Measurements from ENCODE around the gene GYG1. TPM values are rescaled to one million over a fixed set of nuclear protein-coding genes. Genes with fewer than 3 reads are reported as not detected.

Gene GYG1
- total RNA-seq, 1 donor from 2014 or later, result 44.8 TPM

GRCh38 chr3:148950806-148951205 lies 40.5 kb upstream of the GYG1 start:
- H3K27ac Mint-ChIP-seq (ENCODE audit: unreplicated experiment), result no peak overlapping the region
- no peaks in the 10 kb centered on the region for H3K27me3 Mint-ChIP-seq (ENCODE audit: unreplicated experiment)
- H3K36me3 Mint-ChIP-seq (ENCODE audit: low read depth, unreplicated experiment), result no peaks in the 10 kb centered on the region

GRCh38 chr3:148951599-148952361 lies 39.6 kb upstream of the GYG1 start:
- Mint-ChIP-seq H3K27ac (ENCODE audit: unreplicated experiment) (no peak overlapping the region), H3K27me3 (ENCODE audit: unreplicated experiment) (no peaks in the 10 kb centered on the region), H3K9me3 (ENCODE audit: unreplicated experiment) (no peaks in the 10 kb centered on the region), H3K4me3 (ENCODE audit: unreplicated experiment) (no peak overlapping the region), H3K36me3 (ENCODE audit: low read depth, unreplicated experiment) (no peaks in the 10 kb centered on the region), H3K4me1 (ENCODE audit: unreplicated experiment) (peaks cover 7% of the 10 kb centered on the region)
- TF ChIP-seq CTCF (IDR thresholded peaks at IDR 0.05; ENCODE audit: unreplicated experiment), result no peak
- DNase-seq (ENCODE audit: low spot score), result no peak

More at GRCh38 chr3:148950806-148951205, 40.5 kb upstream of the GYG1 start:
- no peak for TF ChIP-seq CTCF (IDR thresholded peaks at IDR 0.05; ENCODE audit: unreplicated experiment)
- Mint-ChIP-seq H3K4me3 (ENCODE audit: unreplicated experiment) (no peak overlapping the region), H3K4me1 (ENCODE audit: unreplicated experiment) (peaks cover 5% of the 10 kb centered on the region), H3K9me3 (ENCODE audit: unreplicated experiment) (no peaks in the 10 kb centered on the region)
- no peak for DNase-seq (ENCODE audit: low spot score)

DNA sequence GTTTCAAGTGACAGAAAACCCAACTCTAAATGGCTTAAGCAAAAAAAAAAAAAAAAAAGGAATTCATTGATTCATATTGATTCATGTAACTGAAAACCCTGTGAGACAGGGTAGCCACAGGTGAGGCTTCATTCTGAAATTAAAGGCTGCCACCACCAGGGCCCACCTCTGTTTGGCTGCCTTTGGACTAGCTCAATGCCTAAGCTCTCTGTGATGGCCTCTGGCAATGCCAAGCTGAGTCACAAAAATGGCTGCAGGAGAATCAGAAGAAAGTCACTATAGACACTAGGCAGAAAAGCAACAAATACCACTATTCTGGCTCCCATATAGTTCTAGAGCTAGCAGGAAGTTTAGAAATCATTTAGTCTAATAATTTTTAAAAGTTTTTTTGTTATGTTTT lies 38.2 kb upstream of the GYG1 start:
- Mint-ChIP-seq H3K27ac (ENCODE audit: unreplicated experiment) (no peak overlapping the region), H3K27me3 (ENCODE audit: unreplicated experiment) (peaks cover 4% of the 10 kb centered on the region), H3K9me3 (ENCODE audit: unreplicated experiment) (no peaks in the 10 kb centered on the region), H3K4me1 (ENCODE audit: unreplicated experiment) (peaks cover 16% of the 10 kb centered on the region), H3K4me3 (ENCODE audit: unreplicated experiment) (no peak overlapping the region), H3K36me3 (ENCODE audit: low read depth, unreplicated experiment) (no peaks in the 10 kb centered on the region)
- no peak for TF ChIP-seq CTCF (IDR thresholded peaks at IDR 0.05; ENCODE audit: unreplicated experiment)
- DNase-seq (ENCODE audit: low spot score), result no peak

DNA sequence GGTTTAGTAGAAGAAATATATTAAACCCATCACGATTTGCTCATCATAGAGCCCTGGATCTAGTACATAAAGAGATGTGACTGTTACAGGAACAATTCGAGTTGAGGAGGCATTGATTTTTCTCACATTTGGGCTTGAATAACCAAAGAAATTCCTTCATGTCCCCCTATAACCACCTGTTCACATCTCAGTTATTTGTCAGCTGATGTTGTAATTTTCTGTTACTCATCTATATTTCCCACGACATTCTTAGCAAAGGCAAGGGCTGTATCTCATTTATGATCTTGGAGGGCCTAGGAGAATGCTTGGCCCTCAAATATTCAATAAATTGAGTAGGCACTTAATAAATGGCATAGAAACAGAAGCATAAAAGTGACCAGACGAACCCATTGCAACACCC lies 36.4 kb upstream of the GYG1 start:
- no peaks in the 10 kb centered on the region for H3K36me3 Mint-ChIP-seq (ENCODE audit: low read depth, unreplicated experiment)
- no peaks in the 10 kb centered on the region for H3K9me3 Mint-ChIP-seq (ENCODE audit: unreplicated experiment)
- no peak for TF ChIP-seq CTCF (IDR thresholded peaks at IDR 0.05; ENCODE audit: unreplicated experiment)
- no peak overlapping the region for H3K27ac Mint-ChIP-seq (ENCODE audit: unreplicated experiment)
- no peak for DNase-seq (ENCODE audit: low spot score)
- no peak overlapping the region for H3K4me3 Mint-ChIP-seq (ENCODE audit: unreplicated experiment)
- H3K4me1 Mint-ChIP-seq (ENCODE audit: unreplicated experiment), result peaks cover 16% of the 10 kb centered on the region
- H3K27me3 Mint-ChIP-seq (ENCODE audit: unreplicated experiment), result peaks cover 10% of the 10 kb centered on the region

DNA sequence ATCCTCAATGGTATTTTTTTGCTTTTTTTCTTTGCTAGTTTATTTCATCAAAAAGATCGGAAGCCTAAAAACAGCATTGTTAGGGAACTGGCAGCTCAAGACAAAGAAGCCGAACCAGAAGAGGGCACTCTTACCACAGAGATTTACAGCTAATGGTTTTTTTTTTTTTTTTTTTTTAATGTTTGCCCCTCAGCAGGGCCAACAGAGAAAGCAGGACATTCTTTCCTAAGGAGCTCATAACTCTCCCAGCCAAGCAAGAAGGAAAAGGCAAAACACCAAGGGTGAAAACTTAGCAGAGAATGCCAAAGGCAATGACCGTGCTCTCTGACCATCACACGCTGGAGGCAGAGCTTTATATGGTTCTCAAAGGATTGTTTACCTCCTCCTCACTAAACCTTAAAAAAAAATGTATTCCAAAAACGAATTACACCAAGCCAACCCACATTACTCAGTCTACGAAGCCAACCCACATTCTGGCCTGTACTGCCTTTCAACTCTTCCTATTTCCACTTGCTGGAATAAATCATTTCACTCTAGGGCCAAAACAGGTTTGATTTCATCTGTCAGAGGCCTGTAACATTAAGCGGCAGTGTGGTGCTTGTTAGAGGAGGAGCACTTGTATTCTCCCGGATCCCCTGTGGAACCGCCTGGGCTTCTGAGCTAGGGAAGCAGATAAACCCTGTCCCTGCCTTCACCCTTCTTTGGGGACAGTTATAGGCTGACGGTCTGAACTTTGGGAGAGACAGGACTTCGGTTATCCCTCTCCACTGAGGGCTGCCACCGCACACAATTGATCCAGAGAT lies 35.6 kb upstream of the GYG1 start:
- Mint-ChIP-seq H3K27me3 (ENCODE audit: unreplicated experiment) (peaks cover 10% of the 10 kb centered on the region), H3K4me1 (ENCODE audit: unreplicated experiment) (peaks cover 16% of the 10 kb centered on the region), H3K36me3 (ENCODE audit: low read depth, unreplicated experiment) (no peaks in the 10 kb centered on the region), H3K9me3 (ENCODE audit: unreplicated experiment) (no peaks in the 10 kb centered on the region), H3K27ac (ENCODE audit: unreplicated experiment) (peak overlapping the region; percentile 58), H3K4me3 (ENCODE audit: unreplicated experiment) (no peak overlapping the region)
- DNase-seq (ENCODE audit: low spot score), result peak; percentile 57
- no peak for TF ChIP-seq CTCF (IDR thresholded peaks at IDR 0.05; ENCODE audit: unreplicated experiment)

Data from endothelial cell (in vitro differentiated cells).